Activated gamma-delta T cell treated with Interleukin-2 at 50 U/mL for 16 hours (primary cell): ENCODE results near the gene CCDC88B.
A peak's percentile ranks its signal among the peaks of the same experiment; 100 is the strongest.
"Not testable (repeated sequence)": the region's sequence is repeated elsewhere in the genome, so short reads cannot be mapped to it uniquely, and the experiment has no call there.

ENCODE experiments used
- DNase-seq: peaks from one replicate; pipeline ENCODE4 v3.0.0-alpha.2; 2020

CCDC88B gene

DNA sequence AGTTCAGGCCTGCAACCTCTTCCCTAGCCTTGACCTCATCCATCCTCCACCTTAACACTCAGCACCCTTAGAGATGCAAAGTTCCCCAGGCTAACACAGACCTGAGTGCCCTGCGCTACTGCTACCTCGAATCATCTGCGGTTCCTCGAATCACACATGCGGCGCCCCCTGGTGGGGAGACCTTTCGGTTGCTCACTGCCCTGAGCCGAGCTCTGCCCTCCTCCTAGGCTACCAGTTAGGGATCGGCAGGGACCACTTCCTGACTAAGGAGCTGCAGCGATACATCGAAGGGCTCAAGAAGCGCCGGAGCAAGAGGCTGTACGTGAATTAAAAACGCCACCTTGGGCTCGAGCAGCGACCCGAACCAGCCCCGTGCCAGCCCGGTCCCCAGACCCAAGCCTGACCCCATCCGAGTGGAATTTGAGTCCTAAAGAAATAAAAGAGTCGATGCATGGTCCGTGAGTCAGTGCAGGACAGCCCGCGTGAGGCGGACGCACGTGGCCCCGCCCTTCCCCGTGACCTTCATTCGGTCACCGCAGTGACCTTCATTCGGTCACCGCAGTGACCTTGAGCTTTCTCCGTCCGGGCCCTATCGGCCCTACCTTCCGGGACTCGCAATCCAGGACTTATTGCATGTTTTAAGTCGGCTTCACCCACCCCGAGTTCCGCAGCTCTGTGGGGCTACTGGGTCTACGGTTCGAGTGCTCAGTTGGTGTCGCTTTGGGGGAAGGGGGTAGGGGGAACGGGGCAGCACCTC lies 35.5 kb upstream of the CCDC88B start:
- DNase-seq, result peak; percentile 96

DNA sequence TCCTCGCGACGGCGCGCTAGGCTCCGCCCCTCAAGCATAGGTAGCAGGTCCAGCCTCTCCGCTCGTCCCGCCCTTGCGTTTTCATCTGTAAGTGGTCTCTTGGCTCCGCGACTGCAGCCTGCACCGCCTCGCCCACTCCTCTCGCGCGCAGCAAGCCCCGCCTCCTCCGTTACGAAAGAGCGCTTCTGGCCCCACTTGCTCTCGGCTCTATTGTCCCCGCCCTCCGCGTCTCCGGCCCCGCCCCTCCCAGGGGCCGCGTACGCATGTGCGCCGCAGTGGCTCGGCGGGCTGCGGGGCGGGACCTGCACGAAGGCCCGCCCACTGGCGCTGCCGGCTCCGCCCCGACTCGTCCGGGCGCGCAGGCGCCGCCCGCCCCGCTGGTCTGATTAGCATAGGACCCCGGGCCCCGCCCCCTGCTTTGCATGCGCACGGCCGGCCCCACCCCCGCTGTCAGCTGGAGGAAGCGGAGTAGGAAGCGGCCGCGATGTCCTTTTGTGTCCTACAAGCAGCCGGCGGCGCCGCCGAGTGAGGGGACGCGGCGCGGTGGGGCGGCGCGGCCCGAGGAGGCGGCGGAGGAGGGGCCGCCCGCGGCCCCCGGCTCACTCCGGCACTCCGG lies 34.8 kb upstream of the CCDC88B start, which contains the start of gene ESRRA:
Gene ESRRA (plus strand): TSS at position 450 of the 616 bp plus-strand sequence. CDS start 1,656 bp downstream, outside the sequence.
- peak; percentile 100 for DNase-seq

DNA sequence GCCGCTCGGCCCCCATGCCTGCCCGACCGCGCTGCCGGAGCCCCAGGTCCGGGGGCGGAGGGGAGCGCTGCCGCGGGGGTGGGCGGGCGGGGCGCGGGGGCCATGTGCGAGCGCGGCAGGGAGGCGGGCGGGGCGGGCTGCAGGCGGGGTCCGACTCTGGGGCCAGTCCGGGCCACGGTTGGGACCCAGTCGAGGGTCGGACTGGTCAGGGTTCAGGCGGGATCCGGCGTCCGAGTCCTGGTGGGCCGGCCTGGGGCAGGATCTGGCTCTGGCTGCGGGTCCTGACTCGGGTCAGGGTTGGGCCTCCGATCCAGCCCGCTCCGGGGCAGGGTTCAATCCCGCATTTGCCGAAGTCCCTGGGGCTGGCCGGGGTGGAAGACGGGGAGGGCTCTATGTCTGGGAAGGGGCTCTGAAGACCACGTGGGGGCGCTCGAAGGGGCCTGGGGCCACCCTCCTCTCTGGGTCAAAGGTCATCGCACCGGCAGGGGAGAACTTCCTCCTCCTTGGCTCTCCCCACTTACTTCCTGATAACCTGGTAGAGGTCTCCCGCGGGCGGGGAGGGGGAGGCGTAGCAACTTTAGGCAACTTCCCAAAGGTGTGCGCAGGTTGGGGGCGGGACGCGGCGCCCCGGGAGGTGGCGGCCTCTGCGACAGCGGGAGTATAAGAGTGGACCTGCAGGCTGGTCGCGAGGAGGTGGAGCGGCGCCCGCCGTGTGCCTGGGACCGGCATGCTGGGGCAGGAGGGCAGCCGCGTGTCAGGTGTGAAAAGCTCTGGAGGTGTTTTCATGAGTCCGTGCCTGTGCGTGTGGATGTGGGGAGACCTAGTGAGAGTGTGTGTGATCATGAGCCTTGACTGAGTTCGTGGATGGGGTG lies 34.1 kb upstream of the CCDC88B start:
- peak; percentile 60 for DNase-seq

DNA sequence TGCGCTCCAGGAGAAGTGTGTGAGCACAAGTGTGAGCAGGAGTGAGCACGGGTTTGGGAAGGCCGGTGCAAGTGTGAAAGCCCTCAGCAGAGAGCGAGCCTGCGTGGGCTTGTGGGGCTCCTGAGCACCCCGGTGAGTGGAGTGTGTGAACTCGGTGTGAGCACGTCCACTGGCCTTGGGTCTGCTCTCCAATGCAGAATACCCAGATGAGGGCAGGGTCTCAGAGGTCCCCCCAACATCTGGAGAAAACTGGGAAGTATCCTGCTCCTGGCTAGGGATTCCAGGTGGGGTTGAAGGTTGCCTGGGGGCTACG lies 33.5 kb upstream of the CCDC88B start:
- DNase-seq, result no peak

DNA sequence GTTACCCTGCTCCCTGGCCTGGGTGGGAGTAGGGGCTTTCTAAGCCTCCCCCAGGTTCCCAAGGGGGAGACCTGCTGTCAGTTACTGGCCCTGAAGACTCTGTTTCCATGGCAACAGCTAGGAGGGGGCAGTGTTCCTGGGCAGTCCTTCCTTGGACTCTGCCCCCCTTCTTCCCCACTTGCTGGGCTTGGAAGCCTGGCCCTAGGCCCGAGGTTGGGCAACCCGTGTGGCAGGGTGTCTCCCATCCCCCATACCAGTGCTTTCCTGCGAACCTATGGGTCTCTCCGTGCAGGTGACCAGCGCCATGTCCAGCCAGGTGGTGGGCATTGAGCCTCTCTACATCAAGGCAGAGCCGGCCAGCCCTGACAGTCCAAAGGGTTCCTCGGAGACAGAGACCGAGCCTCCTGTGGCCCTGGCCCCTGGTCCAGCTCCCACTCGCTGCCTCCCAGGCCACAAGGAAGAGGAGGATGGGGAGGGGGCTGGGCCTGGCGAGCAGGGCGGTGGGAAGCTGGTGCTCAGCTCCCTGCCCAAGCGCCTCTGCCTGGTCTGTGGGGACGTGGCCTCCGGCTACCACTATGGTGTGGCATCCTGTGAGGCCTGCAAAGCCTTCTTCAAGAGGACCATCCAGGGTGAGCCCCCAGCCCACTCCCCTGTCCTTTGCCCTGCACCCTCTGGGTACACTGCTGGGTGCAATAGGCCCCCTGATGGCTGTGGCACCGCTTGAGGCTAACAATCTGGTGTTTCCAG lies 33.0 kb upstream of the CCDC88B start:
- no peak for DNase-seq

DNA sequence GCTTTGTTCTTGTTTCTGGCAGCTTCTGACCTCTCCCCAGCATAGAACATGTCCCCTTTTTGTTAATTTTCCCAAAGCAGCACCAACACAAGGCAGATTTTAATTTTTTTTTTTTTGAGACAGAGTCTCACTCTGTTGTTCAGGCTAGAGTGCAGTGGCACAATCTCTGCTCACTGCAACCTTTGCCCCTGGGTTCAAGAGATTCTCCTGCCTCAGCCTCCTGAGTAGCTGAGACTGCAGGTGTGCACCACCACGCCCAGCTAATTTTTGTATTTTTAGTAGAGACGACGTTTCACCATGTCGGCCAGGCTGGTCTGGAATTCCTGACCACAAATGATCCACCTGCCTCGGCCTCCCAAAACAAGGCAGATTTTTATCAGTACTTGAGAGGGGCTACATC lies 32.2 kb upstream of the CCDC88B start:
- not testable (repeated sequence) for DNase-seq

DNA sequence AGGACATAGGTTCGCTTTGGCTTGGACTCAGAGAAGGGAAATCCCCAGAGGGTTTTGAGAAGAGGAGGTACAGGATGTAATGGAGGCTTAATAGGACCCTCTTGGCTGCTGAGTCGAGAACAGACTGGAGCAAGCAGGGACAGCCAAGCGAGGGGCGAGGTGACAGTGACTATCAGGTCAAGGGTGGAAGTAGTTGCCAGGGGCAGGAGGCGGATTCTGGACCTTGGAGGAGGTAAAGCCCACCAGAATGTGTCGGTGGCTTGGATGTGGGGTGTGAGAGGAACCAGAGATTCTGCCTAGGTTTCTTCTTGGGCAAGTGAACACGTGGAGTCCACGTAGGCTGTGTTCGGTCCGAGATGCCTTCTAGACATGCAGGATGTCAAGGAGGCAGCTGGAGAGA lies 27.1 kb upstream of the CCDC88B start:
- no peak for DNase-seq

DNA sequence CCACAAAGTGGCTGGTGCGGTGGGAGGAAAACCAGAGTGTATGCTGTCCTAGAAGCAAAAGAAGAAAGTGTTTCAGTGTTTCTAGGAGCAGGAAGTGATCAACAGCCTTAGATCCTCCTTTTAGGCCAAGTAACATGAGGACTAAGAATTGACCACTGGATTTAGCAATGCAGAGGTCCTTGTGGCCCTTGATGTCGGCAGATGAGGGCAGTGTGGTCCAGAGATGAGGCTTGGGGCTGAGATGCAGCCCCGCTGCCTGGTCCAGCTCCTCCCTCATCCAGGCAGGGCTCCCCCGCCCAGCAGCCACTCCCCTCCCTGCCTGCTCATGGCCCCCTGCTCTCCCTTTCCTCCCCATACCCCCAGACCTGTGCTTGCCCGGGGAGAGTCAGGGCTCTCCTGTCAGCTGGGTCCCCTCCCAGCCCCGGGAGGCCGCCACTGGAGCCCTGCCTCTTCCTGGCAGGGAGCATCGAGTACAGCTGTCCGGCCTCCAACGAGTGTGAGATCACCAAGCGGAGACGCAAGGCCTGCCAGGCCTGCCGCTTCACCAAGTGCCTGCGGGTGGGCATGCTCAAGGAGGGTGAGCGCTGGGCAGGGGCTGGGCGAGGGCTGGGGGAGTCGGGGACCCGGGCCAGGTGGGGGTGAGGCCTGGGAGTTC lies 26.4 kb upstream of the CCDC88B start:
- DNase-seq, result no peak

DNA sequence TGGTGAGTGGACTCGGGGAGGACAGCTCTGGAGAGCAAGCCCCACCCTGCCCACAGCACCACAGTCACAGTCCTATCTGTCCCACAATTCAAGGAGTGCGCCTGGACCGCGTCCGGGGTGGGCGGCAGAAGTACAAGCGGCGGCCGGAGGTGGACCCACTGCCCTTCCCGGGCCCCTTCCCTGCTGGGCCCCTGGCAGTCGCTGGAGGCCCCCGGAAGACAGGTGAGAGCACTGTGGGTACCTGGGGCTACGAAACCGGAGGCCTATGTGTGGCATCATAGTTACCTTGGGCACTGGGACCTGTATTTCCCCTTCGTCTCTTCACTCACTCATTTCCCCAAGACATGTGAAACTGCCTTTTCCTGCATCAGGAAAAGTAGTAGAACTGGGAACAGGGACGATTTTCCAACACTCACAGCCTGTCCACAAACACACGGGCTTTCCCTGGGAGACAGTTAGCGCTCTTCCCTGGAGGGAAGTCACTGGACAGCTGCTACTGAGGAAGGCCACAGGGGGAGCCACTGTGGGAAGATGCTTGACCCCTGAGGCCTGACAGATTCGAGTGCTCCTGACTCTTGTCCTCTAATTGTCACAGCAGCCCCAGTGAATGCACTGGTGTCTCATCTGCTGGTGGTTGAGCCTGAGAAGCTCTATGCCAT lies 25.7 kb upstream of the CCDC88B start:
- DNase-seq, result no peak

DNA sequence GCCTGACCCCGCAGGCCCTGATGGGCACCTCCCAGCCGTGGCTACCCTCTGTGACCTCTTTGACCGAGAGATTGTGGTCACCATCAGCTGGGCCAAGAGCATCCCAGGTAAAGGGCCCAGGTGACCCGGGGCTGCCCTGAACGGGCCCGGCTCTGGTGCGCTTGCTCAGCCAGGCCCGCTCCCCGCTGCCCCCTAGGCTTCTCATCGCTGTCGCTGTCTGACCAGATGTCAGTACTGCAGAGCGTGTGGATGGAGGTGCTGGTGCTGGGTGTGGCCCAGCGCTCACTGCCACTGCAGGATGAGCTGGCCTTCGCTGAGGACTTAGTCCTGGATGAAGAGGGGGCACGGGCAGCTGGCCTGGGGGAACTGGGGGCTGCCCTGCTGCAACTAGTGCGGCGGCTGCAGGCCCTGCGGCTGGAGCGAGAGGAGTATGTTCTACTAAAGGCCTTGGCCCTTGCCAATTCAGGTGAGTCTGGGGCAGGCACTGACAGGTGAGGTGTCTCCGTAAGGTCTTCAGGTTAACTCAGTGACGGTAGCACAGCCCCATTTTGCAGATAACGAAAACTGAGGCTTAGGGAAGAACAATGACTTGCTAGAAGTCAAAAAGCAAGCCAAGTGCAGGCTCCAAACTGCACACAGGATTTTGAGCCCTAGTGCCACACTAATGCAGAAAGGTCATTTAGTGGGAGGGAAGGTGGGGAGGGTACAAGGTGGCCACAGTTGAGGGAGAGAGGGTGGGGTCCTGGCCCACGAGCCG lies 25.0 kb upstream of the CCDC88B start:
- DNase-seq, result no peak

DNA sequence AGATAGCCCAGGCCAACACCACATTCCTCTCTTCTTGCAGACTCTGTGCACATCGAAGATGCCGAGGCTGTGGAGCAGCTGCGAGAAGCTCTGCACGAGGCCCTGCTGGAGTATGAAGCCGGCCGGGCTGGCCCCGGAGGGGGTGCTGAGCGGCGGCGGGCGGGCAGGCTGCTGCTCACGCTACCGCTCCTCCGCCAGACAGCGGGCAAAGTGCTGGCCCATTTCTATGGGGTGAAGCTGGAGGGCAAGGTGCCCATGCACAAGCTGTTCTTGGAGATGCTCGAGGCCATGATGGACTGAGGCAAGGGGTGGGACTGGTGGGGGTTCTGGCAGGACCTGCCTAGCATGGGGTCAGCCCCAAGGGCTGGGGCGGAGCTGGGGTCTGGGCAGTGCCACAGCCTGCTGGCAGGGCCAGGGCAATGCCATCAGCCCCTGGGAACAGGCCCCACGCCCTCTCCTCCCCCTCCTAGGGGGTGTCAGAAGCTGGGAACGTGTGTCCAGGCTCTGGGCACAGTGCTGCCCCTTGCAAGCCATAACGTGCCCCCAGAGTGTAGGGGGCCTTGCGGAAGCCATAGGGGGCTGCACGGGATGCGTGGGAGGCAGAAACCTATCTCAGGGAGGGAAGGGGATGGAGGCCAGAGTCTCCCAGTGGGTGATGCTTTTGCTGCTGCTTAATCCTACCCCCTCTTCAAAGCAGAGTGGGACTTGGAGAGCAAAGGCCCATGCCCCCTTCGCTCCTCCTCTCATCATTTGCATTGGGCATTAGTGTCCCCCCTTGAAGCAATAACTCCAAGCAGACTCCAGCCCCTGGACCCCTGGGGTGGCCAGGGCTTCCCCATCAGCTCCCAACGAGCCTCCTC lies 24.1 kb upstream of the CCDC88B start:
- DNase-seq, result not testable (repeated sequence)

DNA sequence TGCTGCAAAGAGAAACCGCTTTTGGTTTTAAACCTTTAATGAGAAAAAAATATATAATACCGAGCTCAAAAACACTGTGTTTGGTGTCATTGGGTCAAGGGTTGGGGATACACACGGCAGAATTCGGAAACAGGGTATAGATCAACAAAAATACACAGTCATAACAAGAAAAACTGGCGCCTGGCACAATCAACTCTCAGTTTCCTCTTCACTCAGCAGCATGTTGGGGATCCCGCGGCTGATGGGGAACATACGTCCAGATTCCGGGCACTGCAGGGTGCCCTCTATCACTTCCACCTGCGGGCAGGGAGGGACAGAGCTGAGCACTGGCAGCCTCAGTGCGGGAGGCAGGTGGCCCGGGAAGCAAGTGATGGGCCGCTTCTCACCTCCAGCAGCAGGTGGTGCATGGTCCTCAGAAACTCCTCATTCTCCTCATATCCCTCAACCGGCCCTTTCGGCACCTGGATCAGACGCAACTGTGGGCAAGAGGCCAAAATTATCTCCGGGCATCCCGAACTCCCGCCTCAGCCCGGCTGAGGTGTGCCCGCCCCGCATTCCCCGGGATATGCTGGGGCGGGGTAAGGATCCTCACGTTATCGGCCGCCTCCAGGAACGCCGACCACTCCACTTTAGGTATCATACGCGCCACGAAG lies 23.2 kb upstream of the CCDC88B start:
- peak; percentile 34 for DNase-seq

DNA sequence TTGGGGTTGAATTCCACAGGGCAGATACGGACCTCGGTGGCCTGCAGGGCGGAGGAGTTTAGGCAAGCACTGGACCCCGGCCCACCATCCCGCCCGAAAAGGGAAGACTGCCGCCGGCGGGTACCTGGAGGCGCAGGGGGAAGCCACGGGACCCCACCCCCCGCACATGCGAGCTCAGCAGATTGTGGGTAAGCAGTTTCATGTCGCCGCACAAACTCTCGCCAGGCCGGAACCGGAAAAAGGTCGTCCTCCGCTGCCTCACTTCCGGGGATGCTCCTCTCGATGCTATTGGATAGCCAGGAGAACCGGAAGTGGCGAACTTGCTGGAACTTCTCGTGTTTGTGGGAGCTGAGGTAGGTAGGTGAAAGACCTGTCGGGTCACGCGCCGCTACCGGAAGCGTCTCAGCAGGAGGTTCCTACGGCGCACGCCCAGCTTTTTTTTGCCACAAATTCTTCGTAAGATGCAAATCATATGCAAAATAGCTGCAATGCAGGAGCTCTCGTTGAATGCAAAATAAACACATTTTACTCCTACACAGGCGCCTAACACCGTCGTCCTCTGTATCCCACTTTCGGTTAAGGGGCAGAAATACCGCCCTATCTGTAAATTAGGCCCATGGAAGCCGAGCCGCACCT lies 22.6 kb upstream of the CCDC88B start, which contains the start of gene TRMT112:
Gene TRMT112 (minus strand): TSS at position 235 of the 636 bp plus-strand sequence. CDS start 33 bp downstream, at position 202.
- peak; percentile 95 for DNase-seq

DNA sequence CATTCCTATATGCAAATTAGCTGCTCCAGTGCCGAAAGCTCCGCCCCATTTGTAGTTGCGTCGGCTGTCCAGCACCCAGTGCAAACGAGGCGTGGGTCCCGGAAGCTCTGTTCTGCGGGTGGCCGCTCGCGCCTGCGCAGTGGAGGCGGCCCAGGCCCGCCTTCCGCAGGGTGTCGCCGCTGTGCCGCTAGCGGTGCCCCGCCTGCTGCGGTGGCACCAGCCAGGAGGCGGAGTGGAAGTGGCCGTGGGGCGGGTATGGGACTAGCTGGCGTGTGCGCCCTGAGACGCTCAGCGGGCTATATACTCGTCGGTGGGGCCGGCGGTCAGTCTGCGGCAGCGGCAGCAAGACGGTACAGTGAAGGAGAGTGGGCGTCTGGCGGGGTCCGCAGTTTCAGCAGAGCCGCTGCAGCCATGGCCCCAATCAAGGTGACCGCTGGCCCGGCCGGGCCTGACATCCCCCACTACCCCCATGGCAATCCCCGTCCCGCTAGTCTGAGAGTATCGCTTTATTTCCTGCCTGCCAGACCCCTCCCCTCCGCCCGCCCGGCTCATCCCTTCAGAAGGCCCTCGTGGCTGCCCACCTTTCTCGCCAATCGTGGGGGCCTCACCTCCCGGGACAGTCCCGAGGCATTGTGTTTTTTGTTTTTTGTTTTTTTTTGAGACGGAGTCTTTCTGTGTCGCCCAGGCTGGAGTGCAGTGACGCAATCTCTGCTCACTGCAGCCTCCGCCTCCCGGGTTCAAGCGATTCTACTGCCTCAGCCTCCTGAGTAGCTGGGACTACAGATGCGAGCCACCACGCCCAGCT lies 21.8 kb upstream of the CCDC88B start, which contains the start of gene PRDX5:
Gene PRDX5 (plus strand): TSS at position 161 of the 805 bp plus-strand sequence. CDS start 95 bp downstream, at position 256.
- peak; percentile 91 for DNase-seq

DNA sequence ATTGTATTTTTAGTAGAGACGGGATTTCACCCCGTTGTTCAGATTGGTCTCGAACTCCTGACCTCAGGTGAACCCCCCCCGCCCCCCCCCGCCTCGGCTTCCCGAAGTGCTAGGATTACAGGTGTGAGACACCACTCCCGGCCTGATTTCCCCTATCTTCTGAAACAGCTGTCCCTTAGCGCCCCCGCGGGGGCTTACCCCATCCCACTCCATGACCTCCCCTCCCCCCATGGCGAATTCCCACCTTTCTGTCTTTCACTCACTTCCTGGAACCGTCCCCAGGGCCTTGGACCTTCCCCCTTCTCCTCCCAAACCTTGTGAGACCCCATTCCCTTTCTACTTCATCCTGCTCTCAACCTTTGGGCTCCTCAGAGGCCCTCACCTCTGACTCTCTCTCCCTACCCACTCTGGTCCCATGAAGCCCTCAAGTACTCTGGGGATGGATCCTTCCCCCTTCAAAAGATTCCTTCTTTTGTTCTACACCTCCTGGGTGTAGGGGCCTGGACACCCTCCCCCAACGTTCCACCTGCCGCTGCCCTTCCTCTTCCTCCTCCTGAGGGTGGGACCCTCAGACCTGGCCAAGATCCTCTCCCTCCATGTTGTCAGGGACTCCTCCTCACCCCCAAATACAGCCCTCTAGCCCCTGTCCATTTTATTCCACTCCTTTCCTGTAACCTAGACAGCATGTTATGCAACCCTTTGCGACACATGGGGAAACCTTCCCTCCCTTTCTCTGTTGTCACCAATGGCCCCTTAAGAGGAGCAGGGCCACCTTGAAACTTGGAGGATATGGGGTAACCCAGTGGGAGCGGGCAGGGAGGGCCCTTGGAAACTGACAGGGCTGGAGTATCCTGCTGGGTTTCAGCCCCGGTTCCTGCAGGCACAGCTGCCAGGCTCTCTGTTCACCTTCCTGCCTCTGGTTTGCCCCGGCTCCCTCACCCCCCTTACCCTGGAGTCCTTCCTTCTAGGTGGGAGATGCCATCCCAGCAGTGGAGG lies 20.9 kb upstream of the CCDC88B start:
- DNase-seq, result no peak

DNA sequence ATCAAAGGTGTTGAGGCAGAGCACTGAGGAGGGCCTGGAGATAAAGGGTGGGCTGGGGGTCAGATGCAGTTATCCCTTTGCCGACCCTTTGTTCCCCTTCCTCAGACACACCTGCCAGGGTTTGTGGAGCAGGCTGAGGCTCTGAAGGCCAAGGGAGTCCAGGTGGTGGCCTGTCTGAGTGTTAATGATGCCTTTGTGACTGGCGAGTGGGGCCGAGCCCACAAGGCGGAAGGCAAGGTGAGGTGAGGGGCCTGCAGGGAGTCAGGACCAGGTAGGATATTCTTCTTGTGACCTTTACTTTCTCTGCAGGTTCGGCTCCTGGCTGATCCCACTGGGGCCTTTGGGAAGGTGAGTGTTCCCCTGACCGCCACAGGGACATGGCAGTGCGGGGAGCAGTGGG lies 19.4 kb upstream of the CCDC88B start:
- DNase-seq, result no peak
